ENCODE results near the gene IFIT1. TPM values are rescaled to one million over a fixed set of nuclear protein-coding genes. Genes with fewer than 3 reads are reported as not detected.

Gene IFIT1
- total RNA-seq, 4 donors from 2014 or later: 3.3 to 9.3 (median 6.8) TPM

DNA sequence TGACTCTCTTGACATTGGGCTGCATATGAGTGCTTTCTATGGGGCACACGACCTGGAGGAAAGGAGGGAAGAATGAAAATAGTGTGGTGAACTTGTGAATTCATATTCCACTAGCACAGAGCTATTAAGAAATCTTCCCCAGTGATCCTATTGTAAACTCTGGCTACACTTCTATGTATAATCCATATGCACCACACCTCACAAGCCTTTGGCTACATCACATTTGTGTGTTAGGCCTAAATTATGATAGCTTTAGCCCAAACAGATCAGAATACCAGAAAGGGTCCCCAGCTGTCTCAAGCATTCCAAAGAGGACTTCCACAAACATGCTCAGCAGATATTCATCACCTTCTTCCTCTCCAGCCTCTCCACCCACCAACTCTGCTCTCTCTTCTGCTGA is 24.3 kb upstream of the IFIT1 start:
- no peaks in the 10 kb centered on the region for H3K27me3 ChIP-seq
- H3K9me3 ChIP-seq: no peaks in the 10 kb centered on the region
- DNase-seq: no peak
- peak overlapping the region in 1 of 4 donors; percentile 21 for H3K27ac ChIP-seq
- H3K4me3 ChIP-seq: no peak overlapping the region
- H3K4me1 ChIP-seq: peaks cover 0 to 20% (median 0%) of the 10 kb centered on the region in 4 donors
- TF ChIP-seq POLR2A (IDR thresholded peaks at IDR 0.05): no peak
- TF ChIP-seq, protein P1, sequence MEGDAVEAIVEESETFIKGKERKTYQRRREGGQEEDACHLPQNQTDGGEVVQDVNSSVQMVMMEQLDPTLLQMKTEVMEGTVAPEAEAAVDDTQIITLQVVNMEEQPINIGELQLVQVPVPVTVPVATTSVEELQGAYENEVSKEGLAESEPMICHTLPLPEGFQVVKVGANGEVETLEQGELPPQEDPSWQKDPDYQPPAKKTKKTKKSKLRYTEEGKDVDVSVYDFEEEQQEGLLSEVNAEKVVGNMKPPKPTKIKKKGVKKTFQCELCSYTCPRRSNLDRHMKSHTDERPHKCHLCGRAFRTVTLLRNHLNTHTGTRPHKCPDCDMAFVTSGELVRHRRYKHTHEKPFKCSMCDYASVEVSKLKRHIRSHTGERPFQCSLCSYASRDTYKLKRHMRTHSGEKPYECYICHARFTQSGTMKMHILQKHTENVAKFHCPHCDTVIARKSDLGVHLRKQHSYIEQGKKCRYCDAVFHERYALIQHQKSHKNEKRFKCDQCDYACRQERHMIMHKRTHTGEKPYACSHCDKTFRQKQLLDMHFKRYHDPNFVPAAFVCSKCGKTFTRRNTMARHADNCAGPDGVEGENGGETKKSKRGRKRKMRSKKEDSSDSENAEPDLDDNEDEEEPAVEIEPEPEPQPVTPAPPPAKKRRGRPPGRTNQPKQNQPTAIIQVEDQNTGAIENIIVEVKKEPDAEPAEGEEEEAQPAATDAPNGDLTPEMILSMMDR (IDR thresholded peaks at IDR 0.05): no peak
- H3K36me3 ChIP-seq: no peaks in the 10 kb centered on the region

DNA sequence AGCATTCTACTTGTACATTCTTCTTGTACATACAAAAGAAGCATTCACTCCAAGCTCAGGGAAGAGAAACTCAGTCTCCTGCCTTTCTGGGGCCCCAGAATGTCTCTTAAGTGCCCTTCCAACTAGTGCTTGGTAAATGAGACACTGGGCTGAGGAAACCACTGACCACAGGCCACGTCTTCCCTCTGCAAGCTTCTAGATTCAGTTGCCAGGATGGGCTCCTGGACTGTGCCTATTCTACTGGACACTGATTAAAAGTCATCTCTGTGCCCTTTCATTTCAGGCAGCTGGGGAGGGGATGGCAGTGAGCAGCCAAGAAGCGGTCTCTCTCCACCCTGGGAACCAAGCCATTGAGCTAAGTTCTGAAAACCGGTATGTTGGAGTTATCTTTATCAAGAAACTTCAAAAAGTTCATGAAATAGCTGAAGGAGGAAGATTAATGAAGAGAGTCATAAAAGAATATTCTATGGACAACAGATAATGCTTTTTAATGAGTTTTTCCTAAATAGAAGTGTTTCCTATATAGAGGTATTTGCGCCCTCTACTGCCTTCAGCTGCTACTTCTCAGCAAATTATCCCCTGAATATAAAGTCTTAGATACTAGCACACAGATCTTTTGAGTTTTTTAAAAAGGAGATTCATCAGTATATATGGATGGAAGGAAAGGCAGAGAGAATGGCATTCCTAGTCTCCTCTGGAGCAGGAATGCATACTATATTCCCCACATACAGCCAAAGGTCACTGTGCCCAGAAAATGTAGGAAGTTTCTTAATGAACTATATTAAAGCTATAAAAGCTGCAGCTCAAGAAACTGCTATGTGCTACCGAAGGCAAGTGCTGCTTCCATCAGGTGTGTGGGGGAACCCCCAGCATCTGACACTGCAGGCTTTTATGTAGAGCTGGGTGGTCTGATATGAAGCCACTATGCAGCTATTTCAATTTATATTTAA is 23.0 kb upstream of the IFIT1 start:
- TF ChIP-seq POLR2A (IDR thresholded peaks at IDR 0.05): no peak
- TF ChIP-seq, protein P1 (IDR thresholded peaks at IDR 0.05): peak in 5 of 6 experiments; percentile 37 to 66 (median 62)
- Histone ChIP-seq H3K27me3 (no peaks in the 10 kb centered on the region), H3K4me3 (no peak overlapping the region), H3K36me3 (no peaks in the 10 kb centered on the region), H3K27ac (no peak overlapping the region), H3K4me1 (peaks cover 0 to 31% (median 0%) of the 10 kb centered on the region in 4 donors), H3K9me3 (no peaks in the 10 kb centered on the region)
- DNase-seq: peak in 1 of 3 donors; percentile 56

DNA sequence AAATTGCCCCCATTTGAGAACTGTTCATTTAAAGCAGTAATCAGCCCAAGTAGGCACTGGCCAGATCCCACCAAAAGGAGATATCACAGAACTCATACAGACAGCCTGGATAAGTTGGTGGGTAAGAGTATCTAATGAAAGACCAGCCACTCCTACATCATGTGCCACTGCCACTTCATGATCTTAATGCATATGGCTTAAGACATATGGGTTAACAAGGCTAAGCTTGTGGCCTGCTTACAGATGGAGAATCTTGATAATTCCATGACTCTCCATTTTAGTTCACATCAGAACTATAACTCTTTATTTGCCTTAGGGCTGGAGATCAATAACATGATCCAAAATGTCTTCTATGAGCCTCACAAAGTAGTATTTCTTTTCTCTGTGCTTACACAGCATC is 21.3 kb upstream of the IFIT1 start:
- Histone ChIP-seq H3K4me3 (no peak overlapping the region), H3K36me3 (no peaks in the 10 kb centered on the region), H3K27ac (no peak overlapping the region), H3K4me1 (peaks cover 0 to 41% (median 0%) of the 10 kb centered on the region in 4 donors), H3K27me3 (no peaks in the 10 kb centered on the region), H3K9me3 (no peaks in the 10 kb centered on the region)
- no peak for TF ChIP-seq POLR2A (IDR thresholded peaks at IDR 0.05)
- TF ChIP-seq, protein P1 (IDR thresholded peaks at IDR 0.05): no peak
- no peak for DNase-seq

DNA sequence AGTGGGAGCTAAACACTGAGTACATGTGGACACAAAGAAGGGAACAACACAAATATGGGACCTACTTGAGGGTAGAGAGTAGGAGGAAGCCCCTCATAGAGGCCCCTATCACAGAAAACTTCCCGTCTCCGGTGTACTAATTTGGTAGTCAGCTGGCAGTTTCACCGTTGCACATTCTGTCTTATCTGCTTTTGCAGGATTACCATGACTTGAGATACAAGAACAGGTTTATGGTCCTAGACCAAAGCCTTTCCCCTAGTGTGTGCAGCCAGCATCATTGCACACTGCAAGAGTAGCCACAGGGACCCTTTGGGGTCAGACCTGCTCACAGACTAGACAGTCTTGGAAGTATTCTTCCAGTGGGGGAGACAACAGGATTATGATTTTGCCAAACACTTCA is 20.4 kb upstream of the IFIT1 start:
- Histone ChIP-seq H3K4me3 (no peak overlapping the region), H3K4me1 (peaks cover 0 to 41% (median 0%) of the 10 kb centered on the region in 4 donors), H3K36me3 (no peaks in the 10 kb centered on the region), H3K9me3 (no peaks in the 10 kb centered on the region), H3K27me3 (no peaks in the 10 kb centered on the region), H3K27ac (no peak overlapping the region)
- no peak for TF ChIP-seq POLR2A (IDR thresholded peaks at IDR 0.05)
- TF ChIP-seq, protein P1 (IDR thresholded peaks at IDR 0.05): no peak
- DNase-seq: no peak

DNA sequence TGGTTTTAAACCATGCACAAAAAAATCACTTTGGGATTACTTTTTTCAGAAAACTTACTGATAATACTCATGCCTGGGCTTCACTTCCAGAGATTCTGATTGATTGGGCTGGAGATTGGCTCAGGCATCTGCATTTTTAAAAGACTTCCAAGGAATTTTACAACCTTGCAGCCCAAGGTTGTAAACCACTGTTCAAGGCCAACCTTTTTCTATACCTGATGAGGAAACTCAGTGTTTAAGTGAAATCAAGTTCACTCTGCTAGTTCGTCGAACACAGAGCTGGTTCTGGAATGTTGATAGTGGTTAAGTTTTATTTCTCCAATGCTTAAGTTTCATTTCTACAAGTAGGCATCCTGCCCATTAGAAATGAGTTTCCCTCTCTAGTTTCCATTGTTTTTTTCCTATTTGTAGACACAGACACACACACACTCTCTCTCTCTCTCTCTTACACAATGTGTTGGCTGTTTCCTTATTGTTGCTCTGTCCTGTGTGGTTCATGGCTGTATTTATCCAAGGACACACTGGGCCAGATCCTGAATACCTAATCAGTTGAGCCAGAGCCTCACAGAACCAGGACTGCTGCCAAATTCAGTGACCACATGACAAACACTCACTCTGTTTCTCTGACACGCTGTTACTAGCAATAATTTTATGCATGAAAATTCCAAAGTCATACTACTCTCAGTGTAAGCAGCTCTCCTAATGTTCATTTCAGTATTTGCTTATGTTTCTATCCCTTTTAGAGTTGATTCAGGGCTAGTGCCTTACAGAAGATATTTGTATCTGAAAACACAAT is 18.3 kb upstream of the IFIT1 start:
- peak overlapping the region in 1 of 4 donors; percentile 4 for H3K4me3 ChIP-seq
- TF ChIP-seq, protein P1 (IDR thresholded peaks at IDR 0.05): no peak

More for the DNA sequence above, 18.3 kb upstream of the IFIT1 start:
- DNase-seq: peak; percentile 33 to 84 (median 50)
- Histone ChIP-seq H3K27ac (peak overlapping the region; percentile 27 to 89 (median 72)), H3K27me3 (no peaks in the 10 kb centered on the region), H3K9me3 (no peaks in the 10 kb centered on the region), H3K4me1 (peaks cover 0 to 28% (median 0%) of the 10 kb centered on the region in 4 donors), H3K36me3 (no peaks in the 10 kb centered on the region)

All from Peyer's patch (tissue), 4 donors.